ENCODE data around the gene SUSD3. TPM values are rescaled to one million over a fixed set of nuclear protein-coding genes. Genes with fewer than 3 reads are reported as not detected.

SUSD3 gene
- total and polyA plus RNA-seq, 5 donors, result 0.16 to 2.0 (median 1.2) TPM

- Histone ChIP-seq H3K9me3 (ENCODE audit: control insufficient read depth, low read length) (no peaks in the 10 kb centered on the region), H3K27me3 (ENCODE audit: control insufficient read depth, insufficient read depth) (no peaks in the 10 kb centered on the region), H3K27ac (ENCODE audit: low read length) (no peak overlapping the region), H3K4me1 (ENCODE audit: control insufficient read depth, insufficient read depth, low read length) (no peaks in the 10 kb centered on the region), H3K4me3 (ENCODE audit: low read length) (no peak overlapping the region)
- ATAC-seq, result no peak
- intact Hi-C loops (cut with DNase I), result no loop called here
- no peak for DNase-seq
- WGBS, result 87% methylated on average over 12 of the region's 12 CpGs
Measured at GRCh38 chr9:93089481-93089991, 31.0 kb downstream of the SUSD3 start.

GRCh38 chr9:93090091-93090655 is 31.7 kb downstream of the SUSD3 start:
- WGBS, result 86% methylated on average over 8 of the region's 8 CpGs
- Histone ChIP-seq H3K4me1 (ENCODE audit: control insufficient read depth, insufficient read depth, low read length) (no peaks in the 10 kb centered on the region), H3K27ac (ENCODE audit: low read length) (no peak overlapping the region), H3K9me3 (ENCODE audit: control insufficient read depth, low read length) (no peaks in the 10 kb centered on the region), H3K27me3 (ENCODE audit: control insufficient read depth, insufficient read depth) (no peaks in the 10 kb centered on the region), H3K4me3 (ENCODE audit: low read length) (no peak overlapping the region)
- intact Hi-C loops (cut with DNase I), result loop anchor here in 1 of 4 donors (10.0 kb wide), 1 partner anchor 365 kb away; the partner anchor contains the start of genes FAM120A and FAM120AOS
- DNase-seq, result no peak
- no peak for ATAC-seq

GRCh38 chr9:93091056-93091452 is 32.6 kb downstream of the SUSD3 start:
- H3K4me3 ChIP-seq (ENCODE audit: low read length), result no peak overlapping the region
- no peak for DNase-seq
- H3K4me1 ChIP-seq (ENCODE audit: control insufficient read depth, insufficient read depth, low read length), result no peaks in the 10 kb centered on the region
- WGBS, result 86% methylated on average over 4 of the region's 4 CpGs
- H3K9me3 ChIP-seq (ENCODE audit: control insufficient read depth, low read length), result no peaks in the 10 kb centered on the region
- ATAC-seq, result no peak
- intact Hi-C loops (cut with DNase I), result loop anchor here in 1 of 4 donors (10.0 kb wide), 1 partner anchor 364 kb away; the partner anchor contains the start of genes FAM120A and FAM120AOS
- no peaks in the 10 kb centered on the region for H3K27me3 ChIP-seq (ENCODE audit: control insufficient read depth, insufficient read depth)
- no peak overlapping the region for H3K27ac ChIP-seq (ENCODE audit: low read length)

GRCh38 chr9:93091453-93092081 is 33.1 kb downstream of the SUSD3 start:
- ATAC-seq (no peak), DNase-seq (no peak)
- H3K27ac ChIP-seq (ENCODE audit: low read length), result no peak overlapping the region
- H3K4me1 ChIP-seq (ENCODE audit: control insufficient read depth, insufficient read depth, low read length), result no peaks in the 10 kb centered on the region
- intact Hi-C loops (cut with DNase I), result loop anchor here in 1 of 4 donors (10.0 kb wide), 1 partner anchor 363 kb away; the partner anchor contains the start of genes FAM120A and FAM120AOS
- H3K4me3 ChIP-seq (ENCODE audit: low read length), result no peak overlapping the region
- H3K9me3 ChIP-seq (ENCODE audit: control insufficient read depth, low read length), result no peaks in the 10 kb centered on the region
- no peaks in the 10 kb centered on the region for H3K27me3 ChIP-seq (ENCODE audit: control insufficient read depth, insufficient read depth)
- 76% methylated on average over 3 of the region's 3 CpGs for WGBS

- no peaks in the 10 kb centered on the region for H3K27me3 ChIP-seq (ENCODE audit: control insufficient read depth, insufficient read depth)
- H3K4me1 ChIP-seq (ENCODE audit: control insufficient read depth, insufficient read depth, low read length), result no peaks in the 10 kb centered on the region
- ATAC-seq (no peak), DNase-seq (no peak)
- no peak overlapping the region for H3K4me3 ChIP-seq (ENCODE audit: low read length)
- intact Hi-C loops (cut with DNase I), result loop anchor here in 1 of 4 donors (10.0 kb wide), 1 partner anchor 362 kb away; the partner anchor contains the start of genes FAM120A and FAM120AOS
- no peak overlapping the region for H3K27ac ChIP-seq (ENCODE audit: low read length)
- H3K9me3 ChIP-seq (ENCODE audit: control insufficient read depth, low read length), result no peaks in the 10 kb centered on the region
- 85% methylated on average over 7 of the region's 7 CpGs for WGBS
Measured at GRCh38 chr9:93092251-93092991, 33.9 kb downstream of the SUSD3 start.

- DNase-seq (peak in 1 of 3 donors; percentile 53), ATAC-seq (no peak)
- Histone ChIP-seq H3K4me1 (ENCODE audit: control insufficient read depth, insufficient read depth, low read length) (peaks cover 5% of the 10 kb centered on the region), H3K9me3 (ENCODE audit: control insufficient read depth, low read length) (no peaks in the 10 kb centered on the region), H3K27ac (ENCODE audit: low read length) (peak overlapping the region; percentile 52), H3K27me3 (ENCODE audit: control insufficient read depth, insufficient read depth) (no peaks in the 10 kb centered on the region), H3K4me3 (ENCODE audit: low read length) (no peak overlapping the region)
- intact Hi-C loops (cut with DNase I), result loop anchor here in 1 of 4 donors (10.0 kb wide), 1 partner anchor 361 kb away; the partner anchor contains the start of genes FAM120A and FAM120AOS
- 25% methylated on average over 11 of the region's 11 CpGs for WGBS
Measured at GRCh38 chr9:93093127-93093876, 34.8 kb downstream of the SUSD3 start.

GRCh38 chr9:93093877-93094657 is 35.6 kb downstream of the SUSD3 start:
- WGBS, result 61% methylated on average over 7 of the region's 7 CpGs
- no peak for ATAC-seq
- H3K9me3 ChIP-seq (ENCODE audit: control insufficient read depth, low read length), result no peaks in the 10 kb centered on the region
- intact Hi-C loops (cut with DNase I), result loop anchor here in 1 of 4 donors (10.0 kb wide), 1 partner anchor 361 kb away; the partner anchor contains the start of genes FAM120A and FAM120AOS
- H3K27ac ChIP-seq (ENCODE audit: low read length), result peak overlapping the region; percentile 85
- H3K4me3 ChIP-seq (ENCODE audit: low read length), result no peak overlapping the region
- peaks cover 5% of the 10 kb centered on the region for H3K4me1 ChIP-seq (ENCODE audit: control insufficient read depth, insufficient read depth, low read length)
- DNase-seq, result no peak
- H3K27me3 ChIP-seq (ENCODE audit: control insufficient read depth, insufficient read depth), result no peaks in the 10 kb centered on the region

- peaks cover 8% of the 10 kb centered on the region for H3K4me1 ChIP-seq (ENCODE audit: control insufficient read depth, insufficient read depth, low read length)
- intact Hi-C loops (cut with DNase I), result loop anchor here in 1 of 4 donors (10.0 kb wide), 1 partner anchor 360 kb away; the partner anchor contains the start of genes FAM120A and FAM120AOS
- 36% methylated on average over 11 of the region's 11 CpGs for WGBS
- peak overlapping the region; percentile 23 for H3K4me3 ChIP-seq (ENCODE audit: low read length)
- DNase-seq (peak; percentile 66 to 89 (median 84)), ATAC-seq (no peak)
- peak overlapping the region; percentile 85 for H3K27ac ChIP-seq (ENCODE audit: low read length)
- no peaks in the 10 kb centered on the region for H3K27me3 ChIP-seq (ENCODE audit: control insufficient read depth, insufficient read depth)
- H3K9me3 ChIP-seq (ENCODE audit: control insufficient read depth, low read length), result no peaks in the 10 kb centered on the region
Measured at GRCh38 chr9:93094658-93095204, 36.2 kb downstream of the SUSD3 start.

GRCh38 chr9:93095205-93096130 is 37.0 kb downstream of the SUSD3 start:
- DNase-seq (peak; percentile 100), ATAC-seq (peak; percentile 89 to 90)
- 4% methylated on average over 90 of the region's 95 CpGs for WGBS
- Histone ChIP-seq H3K9me3 (ENCODE audit: control insufficient read depth, low read length) (no peaks in the 10 kb centered on the region), H3K27me3 (ENCODE audit: control insufficient read depth, insufficient read depth) (no peaks in the 10 kb centered on the region), H3K4me3 (ENCODE audit: low read length) (peak overlapping the region; percentile 23), H3K4me1 (ENCODE audit: control insufficient read depth, insufficient read depth, low read length) (peaks cover 8% of the 10 kb centered on the region), H3K27ac (ENCODE audit: low read length) (peak overlapping the region; percentile 85)
- intact Hi-C loops (cut with DNase I), result loop anchor here in 1 of 4 donors (10.0 kb wide), 1 partner anchor 359 kb away; the partner anchor contains the start of genes FAM120A and FAM120AOS

Data from right cardiac atrium (tissue), 5 donors.